ENCODE data around the gene FLII. TPM values are rescaled to one million over a fixed set of nuclear protein-coding genes. Genes with fewer than 3 reads are reported as not detected.

The FLII gene
- total and polyA plus RNA-seq, 3 donors from 2014 or later, result 317 to 383 (median 351) TPM

GRCh38 chr17:18277076-18277475 is 18.5 kb upstream of the FLII start:
- Histone ChIP-seq H3K36me3 (ENCODE audit: low read depth, missing control alignments) (no peaks in the 10 kb centered on the region), H3K4me3 (no peak overlapping the region), H3K9me3 (no peaks in the 10 kb centered on the region), H3K27ac (no peak overlapping the region), H3K27me3 (no peaks in the 10 kb centered on the region), H3K4me1 (no peaks in the 10 kb centered on the region)
- DNase-seq, result no peak
- WGBS, 2 donors, result 88 to 91% methylated on average over 1 of the region's 1 CpG
- intact Hi-C loops (cut with DNase I; ENCODE audit: low total_unique reads), result no loop called here
- TF ChIP-seq CTCF (IDR thresholded peaks at IDR 0.05) (no peak), POLR2A (IDR thresholded peaks at IDR 0.05) (no peak)

- Histone ChIP-seq H3K27me3 (no peaks in the 10 kb centered on the region), H3K4me3 (no peak overlapping the region), H3K4me1 (no peaks in the 10 kb centered on the region), H3K27ac (no peak overlapping the region), H3K36me3 (ENCODE audit: low read depth, missing control alignments) (no peaks in the 10 kb centered on the region), H3K9me3 (no peaks in the 10 kb centered on the region)
- DNase-seq, result no peak
- intact Hi-C loops (cut with DNase I; ENCODE audit: low total_unique reads), result no loop called here
- TF ChIP-seq CTCF (IDR thresholded peaks at IDR 0.05), result no peak
- WGBS, 2 donors, result 87 to 88% methylated on average over 10 to 14 of the region's 14 CpGs
Observed at GRCh38 chr17:18270046-18270931, 11.8 kb upstream of the FLII start.

GRCh38 chr17:18267927-18268711 is 9.6 kb upstream of the FLII start:
- TF ChIP-seq POLR2A (IDR thresholded peaks at IDR 0.05) (no peak), CTCF (IDR thresholded peaks at IDR 0.05) (no peak)
- no peak overlapping the region for H3K4me3 ChIP-seq
- H3K4me1 ChIP-seq, result no peaks in the 10 kb centered on the region
- H3K9me3 ChIP-seq, result no peaks in the 10 kb centered on the region
- no peaks in the 10 kb centered on the region for H3K36me3 ChIP-seq (ENCODE audit: low read depth, missing control alignments)
- H3K27me3 ChIP-seq, result no peaks in the 10 kb centered on the region
- no peak for DNase-seq
- no peak overlapping the region for H3K27ac ChIP-seq
- intact Hi-C loops (cut with DNase I; ENCODE audit: low total_unique reads), result loop anchor here (10.0 kb wide), 1 partner anchor 57 kb away; no protein-coding TSS in a partner anchor
- WGBS, 2 donors, result 63 to 69% methylated on average over 12 of the region's 14 CpGs

- no peaks in the 10 kb centered on the region for H3K9me3 ChIP-seq
- no peaks in the 10 kb centered on the region for H3K4me1 ChIP-seq
- H3K4me3 ChIP-seq, result no peak overlapping the region
- H3K27ac ChIP-seq, result no peak overlapping the region
- H3K36me3 ChIP-seq (ENCODE audit: low read depth, missing control alignments), result no peaks in the 10 kb centered on the region
- 78 to 86% methylated on average over 5 to 10 of the region's 10 CpGs for whole genome bisulfite sequencing, 2 donors
- DNase-seq, result no peak
- no peak for TF ChIP-seq CTCF (IDR thresholded peaks at IDR 0.05)
- no peak for TF ChIP-seq POLR2A (IDR thresholded peaks at IDR 0.05)
- intact Hi-C loops (cut with DNase I; ENCODE audit: low total_unique reads), result loop anchor here (10.0 kb wide), 1 partner anchor 57 kb away; no protein-coding TSS in a partner anchor
- H3K27me3 ChIP-seq, result no peaks in the 10 kb centered on the region
Observed at GRCh38 chr17:18267366-18267765, 8.8 kb upstream of the FLII start.
